ENCODE data around the gene CLINT1. TPM values are rescaled to one million over a fixed set of nuclear protein-coding genes. Genes with fewer than 3 reads are reported as not detected.

Gene CLINT1
- polyA plus RNA-seq, 3 donors = 67.4 to 100 (median 71.9) TPM

DNA sequence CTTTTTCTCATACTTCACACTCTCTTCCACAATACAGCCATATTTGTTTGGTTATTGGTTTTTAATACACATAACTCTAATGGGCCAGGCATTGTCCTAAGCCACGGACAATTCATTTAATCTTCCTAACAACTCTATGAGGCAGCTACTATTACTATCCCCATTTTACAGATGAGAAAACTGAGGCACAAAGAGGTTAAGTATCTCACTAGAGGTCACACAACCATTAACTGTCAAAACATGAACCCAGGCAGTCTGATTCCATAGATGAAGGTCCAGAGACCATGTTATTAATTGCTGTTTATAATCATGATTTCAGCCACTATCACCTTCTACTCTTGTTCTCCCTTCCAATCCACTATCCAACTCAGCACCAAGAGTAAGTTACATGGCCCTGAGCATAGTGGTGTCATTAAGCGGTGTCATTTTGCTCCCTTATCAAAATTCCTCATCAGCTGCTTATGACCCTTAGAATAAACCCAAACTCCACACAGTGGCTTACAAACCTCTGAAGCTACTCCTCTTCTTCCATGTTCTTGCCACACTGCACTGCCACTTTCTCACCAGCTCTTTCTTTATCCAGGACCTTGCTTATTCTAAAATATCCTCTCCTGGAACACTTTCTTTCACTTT, 22.7 kb downstream of the CLINT1 start:
- Mint-ChIP-seq H3K4me3 (no peak overlapping the region), H3K4me1 (peaks cover 28% of the 10 kb centered on the region)
- no peak for TF ChIP-seq CTCF (IDR thresholded peaks at IDR 0.05)

GRCh38 chr5:157835041-157835440, 23.9 kb downstream of the CLINT1 start:
- H3K36me3 Mint-ChIP-seq = peaks cover 11 to 40% of the 10 kb centered on the region in 2 donors

More for the DNA sequence above, 22.7 kb downstream of the CLINT1 start:
- 100% methylated on average over 1 of the region's 2 CpGs for WGBS (ENCODE audit: insufficient coverage)
- Histone ChIP-seq H3K27me3 (ENCODE audit: control insufficient read depth in 2 of 2, insufficient read depth in 2 of 2, low read length in 2 of 2) (no peaks in the 10 kb centered on the region), H3K79me2 (ENCODE audit: insufficient read depth, low read length) (peaks cover 100% of the 10 kb centered on the region), H3K4me1 (ENCODE audit: control insufficient read depth in 1 of 2, insufficient read depth in 2 of 2, low read length in 2 of 2) (peaks cover 0 to 3% of the 10 kb centered on the region in 2 donors), H3K4me3 (replicated peaks in 1 of 3; ENCODE audit: low read depth in 2 of 3, low read length in 3 of 3) (no peak overlapping the region), H3K27ac (ENCODE audit: low read depth in 1 of 2, low read length in 2 of 2) (peak overlapping the region in 1 of 2 donors; percentile 15), H3K9ac (ENCODE audit: insufficient read depth, low read length, poor library complexity, severe bottlenecking) (no peak overlapping the region), H2AFZ (ENCODE audit: insufficient read depth, low read depth, low read length, poor library complexity, severe bottlenecking) (no peak overlapping the region), H3K9me3 (replicated peaks in 1 of 2; ENCODE audit: control insufficient read depth in 1 of 2, insufficient read depth in 1 of 2, low read length in 2 of 2) (no peaks in the 10 kb centered on the region), H3K36me3 (replicated peaks in 1 of 2; ENCODE audit: control insufficient read depth in 1 of 2, insufficient read depth in 2 of 2, low read length in 2 of 2) (peaks cover 4 to 27% of the 10 kb centered on the region in 2 donors), H3K4me2 (replicated peaks; ENCODE audit: extremely low read depth, low read length, poor library complexity, severe bottlenecking) (no peak overlapping the region), H4K20me1 (ENCODE audit: insufficient read depth, low read length) (peaks cover 98% of the 10 kb centered on the region)
- no peak for DNase-seq
- Mint-ChIP-seq H3K9me3 (no peaks in the 10 kb centered on the region), H3K27me3 (ENCODE audit: low read depth in 3 of 3) (peaks cover 0 to 2% (median 0%) of the 10 kb centered on the region in 3 donors), H3K36me3 (peaks cover 11 to 46% of the 10 kb centered on the region in 2 donors), H3K27ac (peak overlapping the region in 4 of 7 donors; percentile 15 to 82 (median 42))
- intact Hi-C loops (cut with micrococcal nuclease) = no loop called here

More at GRCh38 chr5:157835041-157835440, 23.9 kb downstream of the CLINT1 start:
- H3K27ac ChIP-seq (ENCODE audit: low read depth in 1 of 2, low read length in 2 of 2) = peak overlapping the region in 1 of 2 donors; percentile 43
- Mint-ChIP-seq H3K27ac (peak overlapping the region in 2 of 7 donors; percentile 24 to 48), H3K4me3 (no peak overlapping the region), H3K9me3 (no peaks in the 10 kb centered on the region), H3K27me3 (ENCODE audit: low read depth in 3 of 3) (peaks cover 0 to 2% (median 0%) of the 10 kb centered on the region in 3 donors), H3K4me1 (peaks cover 24% of the 10 kb centered on the region)
- TF ChIP-seq CTCF (IDR thresholded peaks at IDR 0.05) = no peak
- H3K4me1 ChIP-seq (ENCODE audit: control insufficient read depth in 1 of 2, insufficient read depth in 2 of 2, low read length in 2 of 2) = peaks cover 0 to 3% of the 10 kb centered on the region in 2 donors
- 51% methylated on average over 4 of the region's 5 CpGs for WGBS (ENCODE audit: insufficient coverage)
- H3K79me2 ChIP-seq (ENCODE audit: insufficient read depth, low read length) = peaks cover 100% of the 10 kb centered on the region
- no peak overlapping the region for H3K4me2 ChIP-seq (replicated peaks; ENCODE audit: extremely low read depth, low read length, poor library complexity, severe bottlenecking)
- peaks cover 6 to 22% of the 10 kb centered on the region in 2 donors for H3K36me3 ChIP-seq (replicated peaks in 1 of 2; ENCODE audit: control insufficient read depth in 1 of 2, insufficient read depth in 2 of 2, low read length in 2 of 2)
- H3K4me3 ChIP-seq (replicated peaks in 1 of 3; ENCODE audit: low read depth in 2 of 3, low read length in 3 of 3) = no peak overlapping the region
- no peak overlapping the region for H3K9ac ChIP-seq (ENCODE audit: insufficient read depth, low read length, poor library complexity, severe bottlenecking)
- no peaks in the 10 kb centered on the region for H3K9me3 ChIP-seq (replicated peaks in 1 of 2; ENCODE audit: control insufficient read depth in 1 of 2, insufficient read depth in 1 of 2, low read length in 2 of 2)
- no peak for DNase-seq
- no peak overlapping the region for H2AFZ ChIP-seq (ENCODE audit: insufficient read depth, low read depth, low read length, poor library complexity, severe bottlenecking)
- peaks cover 98% of the 10 kb centered on the region for H4K20me1 ChIP-seq (ENCODE audit: insufficient read depth, low read length)
- intact Hi-C loops (cut with micrococcal nuclease) = no loop called here
- H3K27me3 ChIP-seq (ENCODE audit: control insufficient read depth in 2 of 2, insufficient read depth in 2 of 2, low read length in 2 of 2) = no peaks in the 10 kb centered on the region

Measured in CD14-positive monocyte (primary cell).